H1 (cell line): ENCODE measurements around the gene UQCRC2. TPM values are rescaled to one million over a fixed set of nuclear protein-coding genes. Genes with fewer than 3 reads are reported as not detected.

Experiments
- ATF3 ChIP-seq: IDR thresholded peaks from 2 replicates; pipeline ENCODE4 v1.6.1; 2011; ENCODE audit warnings: low read depth, mild to moderate bottlenecking, low read length; ENCODE audit not compliant: insufficient read depth
- BACH1 ChIP-seq: IDR thresholded peaks from 2 replicates; pipeline ENCODE4 v1.6.1; 2012; ENCODE audit warnings: low read length, improper control_type of control experiment
- CBX8 ChIP-seq: fragments of 300-800, 300-1000 bp; sonication (generic); IDR thresholded peaks from 2 replicates; pipeline ENCODE4 v1.7.1; 2016; ENCODE audit warnings: low read depth, low read length, borderline replicate concordance
- NRF1 ChIP-seq: IDR thresholded peaks from 2 replicates; pipeline ENCODE4 v1.6.1; 2011; ENCODE audit warnings: mild to moderate bottlenecking, low read depth, low read length, improper control_type of control experiment
- YY1 ChIP-seq: IDR thresholded peaks from 2 replicates; pipeline ENCODE4 v1.6.1; 2011; ENCODE audit warnings: low read depth, mild to moderate bottlenecking, low read length
- polyA plus RNA-seq, 7 experiments: library from polyadenylated mRNA; depleted of rRNA in 3 of 7; stranded (reverse) in 5 of 7; unstranded in 2 of 7; fragments of >200 nt in 5 of 7; fragments of 200-250 nt in 2 of 7; gene quantifications; 1 replicate in 5 of 7; 2 replicates in 1 of 7; 4 replicates in 1 of 7; pipeline versions ENCODE4 v1.2.1 to v1.2.3, GENCODE V29; 2011 to 2013; ENCODE audit warnings: missing spikeins in 2 of 7, mixed read lengths in 2 of 7
- total RNA-seq: library from RNA; stranded (reverse); fragmentation: NEBNext Ultra II Directional; extraction: Animal tissue kit (Norgen Biotek cat#: 25700); gene quantifications from 2 replicates; pipeline ENCODE4 v1.2.1, GENCODE V29; 2021

UQCRC2 gene
- total and polyA plus RNA-seq, 2 of the 8 experiments (the other 6 are each of a cell fraction or from before 2014, with no cell fraction given) = 94.4 to 182 TPM

DNA sequence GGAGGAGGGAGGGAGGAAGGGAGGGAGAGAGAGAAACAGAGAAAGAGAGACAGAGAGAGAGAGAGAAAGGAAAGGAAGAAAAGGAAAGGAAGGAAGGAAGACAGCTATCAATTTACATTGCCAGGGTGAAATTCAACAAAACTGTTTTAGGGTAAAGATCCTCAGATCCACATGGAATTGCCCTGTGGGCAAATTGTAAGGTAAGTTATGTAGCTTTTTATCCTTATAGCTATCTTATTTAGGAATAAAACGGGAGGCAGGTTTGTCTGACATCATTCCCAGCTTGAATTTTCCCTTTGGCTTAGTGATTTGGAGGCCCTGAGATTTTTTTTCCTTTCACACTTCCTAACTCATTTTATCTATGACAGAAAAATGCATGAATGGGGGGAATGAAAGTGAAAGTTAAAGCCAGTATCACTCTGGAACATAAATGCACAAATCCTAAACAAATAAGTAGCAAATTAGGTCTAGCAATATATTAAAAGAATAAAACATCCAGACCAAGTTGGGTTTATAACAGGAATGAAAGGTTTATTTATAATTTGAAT is 3.4 kb upstream of the UQCRC2 start (continued):
- no peak for TF ChIP-seq CBX8
- TF ChIP-seq ATF3 = no peak
- no peak for TF ChIP-seq NRF1
- TF ChIP-seq BACH1 = no peak
- no peak for TF ChIP-seq YY1
